HepG2 (cell line): Measurements from ENCODE around the gene ACOT9. TPM values are rescaled to one million over a fixed set of nuclear protein-coding genes. Genes with fewer than 3 reads are reported as not detected.

Source experiments
- ATAC-seq: fragments of 200-7000 bp; cut with Tn5 transposase; 3 replicates; pipeline ENCODE4 v1.9.1; 2020; ENCODE audit warnings: mild to moderate bottlenecking, moderate library complexity
- BruUV-seq: library from RNA; stranded (reverse); fragments of 400-500 nt; replicated peaks from 2 replicates; lab custom pipeline; 2021; lab: Mats Ljungman, UMichigan
- CTCF ChIA-PET: fragments of 300-600 bp; formaldehyde crosslinking; extraction: SDS; loops from one replicate; lab custom pipeline; 2021; ENCODE audit warnings: low total read pairs, inconsistent platforms, low intra/inter-chr PET ratio; lab: Yijun Ruan, JAX
- POLR2A ChIA-PET: fragments of 350-600 bp; sonication (Branson Sonifier 250); formaldehyde crosslinking; loops from one replicate; lab custom pipeline; 2020; ENCODE audit warnings: antibody characterized with exemption, inconsistent platforms; lab: Yijun Ruan, JAX
- DNase-seq: peaks from one replicate; pipeline ENCODE4 v3.0.0-alpha.2; 2015; ENCODE audit warnings: low spot score
- FAIRE-seq: peaks from 3 replicates; lab custom pipeline; 2011; peaks lifted over from hg19 to GRCh38; lab: Jason Lieb, UNC
- H2AFZ ChIP-seq: one replicate; pipeline ENCODE4 v1.6.1; 2011; ENCODE audit warnings: low read length, inconsistent platforms
- H3K27ac ChIP-seq: fragments of 300-600 bp; 3 replicates; pipeline ENCODE4 v1.8.0; 2011; ENCODE audit warnings: mixed run types, mild to moderate bottlenecking, mixed read lengths, low read length, inconsistent platforms; ENCODE audit not compliant: insufficient read depth; ENCODE audit errors: extremely low read length
- H3K27me3 ChIP-seq, 2 experiments: fragments of 200-600 bp in 1 of 2; 2 replicates in 1 of 2; 3 replicates in 1 of 2; pipeline versions ENCODE4 v1.6.0 to v1.8.0; 2011; ENCODE audit warnings: low read length in 2 of 2, mild to moderate bottlenecking in 2 of 2, moderate library complexity in 2 of 2, inconsistent platforms in 1 of 2; ENCODE audit not compliant: insufficient read depth in 2 of 2, control insufficient read depth in 1 of 2
- H3K36me3 ChIP-seq, 2 experiments: fragments of 200-600 bp in 1 of 2; replicated peaks in 1 of 2; 2 replicates in 1 of 2; 3 replicates in 1 of 2; pipeline versions ENCODE4 v1.5.1 to v1.8.0; 2011; ENCODE audit warnings: low read length in 2 of 2, inconsistent platforms in 1 of 2; ENCODE audit not compliant: insufficient read depth in 2 of 2, control insufficient read depth in 1 of 2
- H3K4me1 ChIP-seq: 2 replicates; pipeline ENCODE4 v1.5.1; 2012; ENCODE audit warnings: low read length, inconsistent platforms; ENCODE audit not compliant: insufficient read depth
- H3K4me2 ChIP-seq: 2 replicates; pipeline ENCODE4 v1.6.0; 2011; ENCODE audit warnings: low read depth, low read length, inconsistent platforms
- H3K4me3 ChIP-seq, 3 experiments: fragments of 200-600 bp in 1 of 3; sonication (generic), shearing (Covaris generic) in 1 of 3; replicated peaks in 1 of 3; 2 replicates each; pipeline ENCODE4 v1.5.1; 2011 to 2016; ENCODE audit warnings: low read length in 3 of 3, inconsistent platforms in 2 of 3, low read depth in 2 of 3, mild to moderate bottlenecking in 2 of 3, control low read depth in 1 of 3, mixed read lengths in 1 of 3; ENCODE audit not compliant: insufficient read depth in 1 of 3
- H3K79me2 ChIP-seq: one replicate; pipeline ENCODE4 v1.6.1; 2011; ENCODE audit warnings: low read length, inconsistent platforms; ENCODE audit not compliant: insufficient read depth
- H3K9ac ChIP-seq: 2 replicates; pipeline ENCODE4 v1.6.0; 2011; ENCODE audit warnings: mild to moderate bottlenecking, low read depth, low read length, inconsistent platforms; ENCODE audit not compliant: insufficient read depth
- H3K9me3 ChIP-seq: 2 replicates; pipeline ENCODE4 v1.5.1; 2012; ENCODE audit warnings: mild to moderate bottlenecking, low read length
- H4K20me1 ChIP-seq: 2 replicates; pipeline ENCODE4 v1.6.0; 2011; ENCODE audit warnings: inconsistent platforms, mild to moderate bottlenecking, low read length, moderate library complexity; ENCODE audit not compliant: insufficient read depth
- CBX2 ChIP-seq, 2 experiments: fragments of 200-600 bp in 1 of 2; sonication (generic); formaldehyde crosslinking in 1 of 2; IDR thresholded peaks; 2 replicates each; pipeline versions ENCODE4 v1.7.0 to v1.8.1; 2018 to 2022; ENCODE audit warnings: low read depth in 2 of 2, low read length in 1 of 2, mild to moderate bottlenecking in 1 of 2, missing genetic modification reagents in 1 of 2
- CC2D1A ChIP-seq: sonication (generic); formaldehyde crosslinking; IDR thresholded peaks from 2 replicates; pipeline ENCODE4 v1.8.1; 2023; ENCODE audit warnings: mild to moderate bottlenecking, missing genetic modification reagents
- GABPB1 ChIP-seq: IDR thresholded peaks from 2 replicates; pipeline ENCODE4 v1.6.1; 2016; ENCODE audit warnings: mild to moderate bottlenecking, missing genetic modification reagents, moderate library complexity, missing compliant biosample characterization
- GATAD1 ChIP-seq: IDR thresholded peaks from 2 replicates; pipeline ENCODE4 v1.6.1; 2016; ENCODE audit warnings: missing genetic modification reagents, missing compliant biosample characterization
- HOXA5 ChIP-seq: sonication (generic); formaldehyde crosslinking; IDR thresholded peaks from 2 replicates; pipeline ENCODE4 v1.4.0; 2020; ENCODE audit warnings: missing genetic modification reagents
- KDM5B ChIP-seq: sonication (generic); formaldehyde crosslinking; IDR thresholded peaks from 2 replicates; pipeline ENCODE4 v1.4.0; 2020; ENCODE audit warnings: missing genetic modification reagents, mild to moderate bottlenecking, borderline replicate concordance
- KLF15 ChIP-seq: sonication (generic); formaldehyde crosslinking; IDR thresholded peaks from 2 replicates; pipeline ENCODE4 v1.8.1; 2023; ENCODE audit warnings: borderline replicate concordance, mild to moderate bottlenecking, inconsistent platforms, missing genetic modification reagents, mixed read lengths
- RNF2 ChIP-seq: fragments of 450-650 bp; conservative IDR thresholded peaks from 2 replicates; pipeline ENCODE4 v1.6.1; 2016; ENCODE audit warnings: low read depth
- SOX13 ChIP-seq, 3 experiments: fragments of 450-650 bp in 1 of 3; sonication (generic) in 1 of 3; formaldehyde crosslinking in 1 of 3; IDR thresholded peaks in 2 of 3; conservative IDR thresholded peaks in 1 of 3; 2 replicates each; pipeline versions ENCODE4 v1.5.0 to v1.6.1; 2016 to 2020; ENCODE audit warnings: antibody characterized with exemption in 1 of 3, mild to moderate bottlenecking in 1 of 3, missing compliant biosample characterization in 1 of 3, missing genetic modification reagents in 1 of 3, moderate library complexity in 1 of 3
- TCF7L2 ChIP-seq: IDR thresholded peaks from 2 replicates; pipeline ENCODE4 v1.6.1; 2011; ENCODE audit warnings: mild to moderate bottlenecking, low read depth, low read length, moderate library complexity
- XRCC5 ChIP-seq: fragments of 200-400 bp; formaldehyde crosslinking; optimal IDR thresholded peaks from 2 replicates; pipeline ENCODE3; 2017; ENCODE audit warnings: mild to moderate bottlenecking, low read length
- ZNF160 ChIP-seq: sonication (generic); formaldehyde crosslinking; IDR thresholded peaks from 2 replicates; pipeline ENCODE4 v1.8.0; 2022; ENCODE audit warnings: mild to moderate bottlenecking, inconsistent platforms, missing genetic modification reagents
- ZNF484 ChIP-seq: sonication (generic); formaldehyde crosslinking; IDR thresholded peaks from 2 replicates; pipeline ENCODE4 v1.5.1; 2020; ENCODE audit warnings: mild to moderate bottlenecking, low read depth, missing genetic modification reagents, borderline replicate concordance
- ZNF552 ChIP-seq: sonication (generic); formaldehyde crosslinking; IDR thresholded peaks from 2 replicates; pipeline ENCODE4 v1.9.0; 2022; ENCODE audit warnings: missing genetic modification reagents, mild to moderate bottlenecking, borderline replicate concordance
- ZNF749 ChIP-seq: sonication (generic); formaldehyde crosslinking; IDR thresholded peaks from 2 replicates; pipeline ENCODE4 v1.8.0; 2022; ENCODE audit warnings: mild to moderate bottlenecking, missing genetic modification reagents, moderate library complexity, borderline replicate concordance
- ZSCAN20 ChIP-seq: sonication (generic); formaldehyde crosslinking; IDR thresholded peaks from 2 replicates; pipeline ENCODE4 v1.4.0; 2020; ENCODE audit warnings: missing genetic modification reagents, mild to moderate bottlenecking, borderline replicate concordance
- in situ Hi-C: cut with HindIII; loops from 2 replicates; pipeline ENCODE4 v1.10.0; 2017; ENCODE audit warnings: low pct_unique_long_range_greater_than_20kb; ENCODE audit not compliant: extremely low pct_ligation_motif_present
- intact Hi-C: fragments of 100-400 bp; cut with micrococcal nuclease; formaldehyde crosslinking; loops from one replicate; pipeline ENCODE4 v1.10.0; 2022; ENCODE audit not compliant: unreplicated experiment
- polyA plus RNA-seq, 8 experiments: library from polyadenylated mRNA; depleted of rRNA in 3 of 8; stranded (reverse) in 7 of 8; unstranded in 1 of 8; fragments of >200 nt; fragmentation: Illumina TruSeq in 4 of 8; extraction: Trizol in 4 of 8; gene quantifications; 2 replicates each; pipeline versions ENCODE4 v1.2.1 to v1.2.3, GENCODE V29; 2011 to 2016; ENCODE audit warnings: low read depth in 4 of 8, missing spikeins in 1 of 8, mixed read lengths in 1 of 8; ENCODE audit not compliant: insufficient read depth in 1 of 8
- total RNA-seq, 5 experiments: library from RNA; depleted of rRNA; stranded (reverse); fragments of >200 nt; fragmentation: Illumina TruSeq; extraction: Trizol; gene quantifications; 2 replicates each; pipeline ENCODE4 v1.2.3, GENCODE V29; 2016; ENCODE audit warnings: low read depth in 1 of 5
- TF ChIP-seq, protein P1 (sequence below): sonication (generic); formaldehyde crosslinking; IDR thresholded peaks from 2 replicates; pipeline ENCODE4 v1.4.0; 2020; ENCODE audit warnings: mild to moderate bottlenecking, missing genetic modification reagents

Gene ACOT9
- total and polyA plus RNA-seq, 2 of the 13 experiments (the other 11 are each of a cell fraction or from before 2014, with no cell fraction given): 33.3 to 36.9 TPM

DNA sequence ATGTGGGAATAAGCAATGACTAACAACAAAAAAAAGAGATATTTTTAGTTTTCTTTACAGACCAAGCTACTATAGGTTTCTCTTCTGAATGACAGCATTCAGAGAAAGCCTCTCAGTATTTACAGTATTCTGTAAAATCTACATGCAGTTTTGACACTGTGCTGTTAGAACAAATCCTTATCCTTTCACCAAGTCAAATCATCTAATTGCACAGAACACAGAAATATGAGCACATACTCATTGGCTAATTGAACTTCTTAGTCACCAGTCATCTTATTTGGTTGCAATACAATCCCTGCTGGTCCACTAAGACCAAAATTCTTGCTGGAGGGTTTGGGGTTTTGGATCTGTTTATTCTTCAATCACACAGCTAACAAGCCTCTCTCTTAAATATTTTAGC is 5.7 kb downstream of the ACOT9 start:
- no peak for DNase-seq
- Histone ChIP-seq H3K27ac (no peak overlapping the region), H3K79me2 (peaks cover 34% of the 10 kb centered on the region), H3K27me3 (no peaks in the 10 kb centered on the region), H3K4me3 (no peak overlapping the region), H3K9ac (no peak overlapping the region), H2AFZ (no peak overlapping the region), H3K4me2 (no peak overlapping the region), H3K36me3 (0 out of 5 replicates have a peak, but pooled peaks cover 0 to 7% of the 10 kb centered on the region in 2 experiments), H3K4me1 (peaks cover 10% of the 10 kb centered on the region; the same call in 1 of the 2 replicates), H4K20me1 (no peaks in the 10 kb centered on the region), H3K9me3 (no peaks in the 10 kb centered on the region)
- no peak for ATAC-seq
- POLR2A ChIA-PET: no interaction called here
- intact Hi-C loops (no loop called here), in situ Hi-C loops (no loop called here)
- no peak for FAIRE-seq
- no TSS peak for BruUV-seq
- CTCF ChIA-PET: no interaction called here
- TF ChIP-seq CC2D1A (CRISPR knock-in tag) (no peak), ZNF484 (CRISPR knock-in tag) (no peak), GABPB1 (CRISPR knock-in tag) (no peak), TCF7L2 (no peak), RNF2 (no peak), ZNF749 (CRISPR knock-in tag) (no peak), GATAD1 (no peak), CBX2 (IDR thresholded peaks at IDR 0.05; ENCODE audit: low read depth, low read length) (no peak), CBX2 (CRISPR knock-in tag; IDR thresholded peaks at IDR 0.05; ENCODE audit: low read depth) (no peak), ZSCAN20 (CRISPR knock-in tag) (no peak), XRCC5 (no peak), KLF15 (CRISPR knock-in tag) (no peak), SOX13 (IDR thresholded peaks at IDR 0.05) (no peak), SOX13 (CRISPR knock-in tag; conservative IDR thresholded peaks at IDR 0.05 in 1 of 2, IDR thresholded peaks at IDR 0.05 in 1 of 2) (no peak), HOXA5 (no peak), ZNF160 (CRISPR knock-in tag) (no peak), KDM5B (CRISPR knock-in tag) (no peak), ZNF552 (no peak)
- TF ChIP-seq, protein P1, sequence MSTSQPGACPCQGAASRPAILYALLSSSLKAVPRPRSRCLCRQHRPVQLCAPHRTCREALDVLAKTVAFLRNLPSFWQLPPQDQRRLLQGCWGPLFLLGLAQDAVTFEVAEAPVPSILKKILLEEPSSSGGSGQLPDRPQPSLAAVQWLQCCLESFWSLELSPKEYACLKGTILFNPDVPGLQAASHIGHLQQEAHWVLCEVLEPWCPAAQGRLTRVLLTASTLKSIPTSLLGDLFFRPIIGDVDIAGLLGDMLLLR (CRISPR knock-in tag): no peak
